Measurements from ENCODE around the gene MAP3K20.

DNA sequence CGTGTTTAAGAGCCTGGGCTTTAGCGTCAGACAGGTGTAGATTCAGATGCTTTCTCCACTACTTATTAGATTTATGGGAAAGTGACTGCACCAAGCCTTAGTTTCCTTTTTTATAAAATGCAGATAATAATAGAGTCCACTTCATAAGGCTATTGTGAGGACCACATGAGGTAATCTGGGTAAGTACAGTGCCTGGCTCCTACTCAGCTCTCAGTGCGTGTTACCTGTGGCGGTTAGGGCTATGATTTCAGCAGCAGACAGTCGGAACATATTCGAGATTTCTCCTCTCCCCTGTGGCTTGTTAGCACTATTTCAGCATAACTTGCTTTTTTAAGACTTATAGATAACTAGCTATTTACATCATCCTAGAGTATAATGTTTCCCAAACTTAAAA, 32.0 kb downstream of the MAP3K20 start:
- TF ChIP-seq CBX5 (IDR thresholded peaks at IDR 0.05; ENCODE audit: low read depth, low read length) (no peak), TAF1 (IDR thresholded peaks at IDR 0.05; ENCODE audit: low read depth, low read length) (no peak), BRCA1 (IDR thresholded peaks at IDR 0.05; ENCODE audit: low read depth, low read length) (no peak), SIX5 (IDR thresholded peaks at IDR 0.05; ENCODE audit: low read depth, low read length) (no peak), POLR2A (IDR thresholded peaks at IDR 0.05; ENCODE audit: control extremely low read depth in 1 of 2, low read depth in 2 of 2, low read length in 2 of 2) (no peak), EGR1 (IDR thresholded peaks at IDR 0.05; ENCODE audit: borderline replicate concordance, low read depth, low read length) (no peak)
- TF ChIP-seq, protein P1, sequence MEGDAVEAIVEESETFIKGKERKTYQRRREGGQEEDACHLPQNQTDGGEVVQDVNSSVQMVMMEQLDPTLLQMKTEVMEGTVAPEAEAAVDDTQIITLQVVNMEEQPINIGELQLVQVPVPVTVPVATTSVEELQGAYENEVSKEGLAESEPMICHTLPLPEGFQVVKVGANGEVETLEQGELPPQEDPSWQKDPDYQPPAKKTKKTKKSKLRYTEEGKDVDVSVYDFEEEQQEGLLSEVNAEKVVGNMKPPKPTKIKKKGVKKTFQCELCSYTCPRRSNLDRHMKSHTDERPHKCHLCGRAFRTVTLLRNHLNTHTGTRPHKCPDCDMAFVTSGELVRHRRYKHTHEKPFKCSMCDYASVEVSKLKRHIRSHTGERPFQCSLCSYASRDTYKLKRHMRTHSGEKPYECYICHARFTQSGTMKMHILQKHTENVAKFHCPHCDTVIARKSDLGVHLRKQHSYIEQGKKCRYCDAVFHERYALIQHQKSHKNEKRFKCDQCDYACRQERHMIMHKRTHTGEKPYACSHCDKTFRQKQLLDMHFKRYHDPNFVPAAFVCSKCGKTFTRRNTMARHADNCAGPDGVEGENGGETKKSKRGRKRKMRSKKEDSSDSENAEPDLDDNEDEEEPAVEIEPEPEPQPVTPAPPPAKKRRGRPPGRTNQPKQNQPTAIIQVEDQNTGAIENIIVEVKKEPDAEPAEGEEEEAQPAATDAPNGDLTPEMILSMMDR (IDR thresholded peaks at IDR 0.05; ENCODE audit: control extremely low read depth in 1 of 3, insufficient read depth in 1 of 3, low read depth in 1 of 3, low read length in 3 of 3) = no peak

Data from H1 (cell line).